LNCaP clone FGC (cell line): Measurements from ENCODE around the gene MAPKAPK5.

ENCODE experiments used
- DNase-seq: peaks from one replicate; pipeline ENCODE4 v3.0.0-alpha.2; 2011; ENCODE audit warnings: low read depth
- H3K4me3 ChIP-seq: 2 replicates; pipeline ENCODE4 v1.5.1; 2011; ENCODE audit warnings: mild to moderate bottlenecking, low read depth, low read length, control low read depth
- TF ChIP-seq, protein P1 (sequence below): IDR thresholded peaks from 2 replicates; pipeline ENCODE4 v1.5.1; 2012; ENCODE audit warnings: mild to moderate bottlenecking; ENCODE audit not compliant: control insufficient read depth, insufficient read depth; ENCODE audit errors: extremely low read depth

MAPKAPK5 gene

DNA sequence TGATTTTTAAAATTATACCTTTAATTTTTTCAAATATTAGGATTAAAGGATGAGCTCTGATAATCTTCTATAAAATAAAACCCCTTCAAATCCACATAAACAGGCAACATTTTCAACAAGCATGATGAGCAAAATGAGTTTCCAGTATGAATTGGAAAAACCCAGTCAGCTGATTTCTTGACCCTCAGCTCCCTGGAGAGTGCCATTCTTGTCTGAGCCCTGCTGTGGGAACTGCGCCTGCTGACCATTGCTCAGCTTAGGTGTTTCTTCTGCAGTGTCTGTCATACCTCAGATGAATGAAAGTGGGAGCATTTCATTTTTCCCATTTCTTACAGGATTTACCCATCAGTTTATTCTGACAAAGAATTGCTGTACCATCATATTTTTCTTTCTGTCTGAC lies 27.6 kb downstream of the MAPKAPK5 start:
- no peak overlapping the region for H3K4me3 ChIP-seq
- no peak for DNase-seq
- TF ChIP-seq, protein P1, sequence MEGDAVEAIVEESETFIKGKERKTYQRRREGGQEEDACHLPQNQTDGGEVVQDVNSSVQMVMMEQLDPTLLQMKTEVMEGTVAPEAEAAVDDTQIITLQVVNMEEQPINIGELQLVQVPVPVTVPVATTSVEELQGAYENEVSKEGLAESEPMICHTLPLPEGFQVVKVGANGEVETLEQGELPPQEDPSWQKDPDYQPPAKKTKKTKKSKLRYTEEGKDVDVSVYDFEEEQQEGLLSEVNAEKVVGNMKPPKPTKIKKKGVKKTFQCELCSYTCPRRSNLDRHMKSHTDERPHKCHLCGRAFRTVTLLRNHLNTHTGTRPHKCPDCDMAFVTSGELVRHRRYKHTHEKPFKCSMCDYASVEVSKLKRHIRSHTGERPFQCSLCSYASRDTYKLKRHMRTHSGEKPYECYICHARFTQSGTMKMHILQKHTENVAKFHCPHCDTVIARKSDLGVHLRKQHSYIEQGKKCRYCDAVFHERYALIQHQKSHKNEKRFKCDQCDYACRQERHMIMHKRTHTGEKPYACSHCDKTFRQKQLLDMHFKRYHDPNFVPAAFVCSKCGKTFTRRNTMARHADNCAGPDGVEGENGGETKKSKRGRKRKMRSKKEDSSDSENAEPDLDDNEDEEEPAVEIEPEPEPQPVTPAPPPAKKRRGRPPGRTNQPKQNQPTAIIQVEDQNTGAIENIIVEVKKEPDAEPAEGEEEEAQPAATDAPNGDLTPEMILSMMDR: no peak

DNA sequence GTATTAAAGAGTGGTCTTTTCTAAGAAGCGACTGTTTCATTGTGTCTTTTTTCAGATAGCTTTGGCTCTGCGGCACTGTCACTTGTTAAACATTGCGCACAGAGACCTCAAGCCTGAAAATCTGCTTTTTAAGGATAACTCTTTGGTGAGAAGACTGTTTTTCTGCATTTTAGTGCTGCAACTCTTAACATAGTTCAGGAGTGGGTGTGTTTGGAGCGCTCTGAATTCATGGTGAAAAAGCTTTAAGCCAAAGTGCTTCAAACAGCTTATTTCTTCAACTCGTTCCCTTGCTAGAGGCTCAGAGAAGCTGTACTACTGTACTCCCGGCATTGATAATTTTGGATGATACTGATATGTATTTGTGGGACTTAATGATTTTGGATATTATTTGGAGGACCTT lies 28.2 kb downstream of the MAPKAPK5 start:
- DNase-seq: no peak
- no peak overlapping the region for H3K4me3 ChIP-seq
- TF ChIP-seq, protein P1: no peak

DNA sequence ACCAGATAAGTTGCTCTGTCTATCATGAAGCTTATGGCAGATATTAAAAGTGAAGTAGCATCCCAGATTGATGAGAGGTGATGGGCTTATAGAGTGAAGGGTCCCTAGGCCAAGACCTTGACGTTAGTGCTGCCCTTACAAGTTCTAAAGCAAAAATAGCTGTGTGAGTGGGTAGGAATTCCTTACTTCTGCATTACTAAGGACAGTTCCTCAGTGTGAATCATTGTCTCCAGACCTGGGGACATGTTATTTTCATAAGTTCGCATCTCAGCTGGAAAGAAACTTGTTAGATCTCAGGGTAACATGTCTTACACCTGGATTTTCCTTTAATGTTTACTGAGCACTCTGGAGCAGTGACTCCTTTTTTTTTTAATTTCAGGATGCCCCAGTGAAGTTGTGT lies 28.7 kb downstream of the MAPKAPK5 start:
- no peak overlapping the region for H3K4me3 ChIP-seq
- TF ChIP-seq, protein P1: no peak
- no peak for DNase-seq

DNA sequence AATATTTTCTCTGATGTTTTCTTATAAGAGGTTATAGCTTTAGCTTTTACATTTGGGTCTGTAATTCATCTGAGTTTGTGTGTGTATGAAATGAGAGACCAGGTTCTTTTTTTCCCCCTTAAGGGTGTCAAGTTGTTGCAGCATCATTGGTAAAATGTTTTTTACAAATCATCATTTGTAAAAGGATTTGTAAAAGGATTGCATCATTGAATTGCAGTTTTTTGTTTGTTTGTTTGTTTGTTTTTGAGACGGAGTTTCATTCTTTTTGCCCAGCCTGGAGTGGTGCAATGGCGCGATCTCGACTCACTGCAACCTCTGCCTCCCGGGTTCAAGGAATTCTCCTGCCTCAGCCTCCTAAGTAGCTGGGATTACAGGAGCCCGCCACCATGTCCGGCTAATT lies 31.1 kb downstream of the MAPKAPK5 start:
- H3K4me3 ChIP-seq: no peak overlapping the region

DNA sequence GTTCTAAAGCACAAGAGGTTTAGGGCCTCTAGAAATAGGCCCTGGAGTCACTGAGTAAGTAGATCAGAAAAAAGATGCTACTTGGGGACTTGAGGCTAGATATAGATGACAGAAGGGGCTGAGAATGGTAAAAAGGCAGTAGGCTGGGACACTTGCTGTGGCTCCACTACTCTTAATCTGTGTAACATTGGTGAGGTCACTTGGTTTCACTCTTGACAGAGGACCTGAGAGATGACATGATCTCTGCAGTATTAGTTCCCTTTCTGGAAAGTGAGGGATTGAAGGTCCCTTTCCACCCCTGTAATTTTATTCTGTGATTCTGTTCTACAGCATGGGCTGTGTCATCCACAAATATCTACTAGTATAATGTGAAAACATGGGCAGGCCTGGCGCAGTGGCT lies 39.7 kb downstream of the MAPKAPK5 start:
- TF ChIP-seq, protein P1: no peak
- no peak for DNase-seq
- no peak overlapping the region for H3K4me3 ChIP-seq

More for the DNA sequence above, 31.1 kb downstream of the MAPKAPK5 start:
- no peak for DNase-seq
- TF ChIP-seq, protein P1: no peak

DNA sequence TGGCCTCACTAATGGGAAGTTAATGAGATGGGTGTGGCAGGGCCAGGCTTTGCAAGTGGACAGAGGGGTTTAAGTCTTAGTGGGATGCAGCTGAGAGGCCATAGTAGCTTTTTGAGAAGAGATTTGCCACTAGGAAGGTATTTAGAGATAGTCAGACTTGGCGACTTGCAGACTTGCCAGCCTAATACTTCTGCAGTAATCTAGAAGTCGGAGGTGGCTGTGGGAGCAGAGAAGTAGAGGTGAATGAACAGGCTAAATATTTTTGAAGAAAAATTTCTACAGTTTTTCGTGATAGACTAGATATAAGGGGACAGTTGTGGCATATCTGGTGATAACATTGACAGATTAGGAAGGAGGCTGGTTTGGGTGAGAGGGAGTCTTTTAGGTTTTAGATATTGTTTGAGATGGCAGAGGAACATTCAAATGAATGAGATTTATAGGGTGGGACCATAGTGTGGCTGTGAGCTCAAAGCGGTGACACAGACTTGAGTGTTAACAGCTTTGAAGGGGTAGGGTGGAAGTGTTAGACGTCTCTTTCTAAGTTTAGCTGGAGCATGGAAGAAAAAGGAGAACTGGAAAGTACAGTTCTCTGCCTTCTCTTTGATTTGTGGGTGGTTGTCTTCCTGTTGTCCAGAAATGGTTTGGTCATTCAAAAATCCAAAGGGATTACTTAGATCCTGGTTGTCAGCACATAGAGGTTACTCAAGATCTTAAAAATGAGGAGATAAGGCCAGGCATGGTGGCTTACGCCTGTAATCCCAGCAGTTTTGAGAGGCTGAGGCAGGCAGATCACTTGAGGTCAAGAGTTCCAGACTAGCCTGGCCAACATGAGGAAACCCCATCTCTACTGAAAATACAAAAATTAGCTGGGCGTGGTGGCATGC lies 44.9 kb downstream of the MAPKAPK5 start:
- H3K4me3 ChIP-seq: no peak overlapping the region
- DNase-seq: no peak
- TF ChIP-seq, protein P1: no peak
